Ascending aorta (tissue), 2 donors: ENCODE data around the gene FUT1. TPM values are rescaled to one million over a fixed set of nuclear protein-coding genes. Genes with fewer than 3 reads are reported as not detected.

ENCODE experiments used
- DNase-seq, 2 donors: peaks; one replicate each; pipeline ENCODE4 v3.0.0-alpha.2; 2019; ENCODE audit warnings: low spot score in 2 of 2
- H3K27ac ChIP-seq, 2 donors: fragments of 200-600 bp; sonication (generic); one replicate each; pipeline ENCODE4 v1.5.1; 2016 to 2017; ENCODE audit warnings: mild to moderate bottlenecking in 1 of 2
- H3K27me3 ChIP-seq: fragments of 200-600 bp; sonication (generic); one replicate; pipeline ENCODE4 v1.5.1; 2017
- H3K36me3 ChIP-seq, 2 donors: fragments of 200-600 bp; sonication (generic); one replicate each; pipeline ENCODE4 v1.5.1; 2016
- H3K4me1 ChIP-seq, 2 donors: fragments of 200-600 bp; sonication (generic); one replicate each; pipeline ENCODE4 v1.5.1; 2016 to 2017; ENCODE audit warnings: mild to moderate bottlenecking in 1 of 2
- H3K4me3 ChIP-seq, 2 donors: fragments of 200-600 bp; sonication (generic); one replicate each; pipeline ENCODE4 v1.5.1; 2016 to 2017; ENCODE audit warnings: mild to moderate bottlenecking in 1 of 2
- H3K9me3 ChIP-seq, 2 donors: fragments of 200-600 bp; sonication (generic); one replicate each; pipeline ENCODE4 v1.5.1; 2016
- CTCF ChIP-seq, 3 experiments: fragments of 200-600 bp in 2 of 3; fragments of 450-650 bp in 1 of 3; sonication (generic) in 2 of 3; IDR thresholded peaks; one replicate each; pipeline ENCODE4 v1.5.1; 2016 to 2019; ENCODE audit warnings: antibody characterized with exemption in 3 of 3, mild to moderate bottlenecking in 1 of 3, moderate library complexity in 1 of 3
- intact Hi-C: fragments of 100-400 bp; cut with DNase I; formaldehyde crosslinking; loops from one replicate; pipeline ENCODE4 v1.15.1; 2023
- total RNA-seq: library from RNA; depleted of rRNA; stranded (reverse); fragments of >200 nt; gene quantifications from one replicate; pipeline ENCODE4 v1.1.0, GENCODE V29; 2016

FUT1 gene
- total RNA-seq, 1 donor from 2014 or later, result 3.8 TPM

- H3K9me3 ChIP-seq, result no peaks in the 10 kb centered on the region
- H3K27me3 ChIP-seq, result no peaks in the 10 kb centered on the region
- H3K27ac ChIP-seq, result peak overlapping the region in 1 of 2 donors; percentile 80
- intact Hi-C loops, result no loop called here
- peaks cover 0 to 9% of the 10 kb centered on the region in 2 donors for H3K4me1 ChIP-seq
- no peak for DNase-seq
- H3K4me3 ChIP-seq, result no peak overlapping the region
- TF ChIP-seq CTCF (IDR thresholded peaks at IDR 0.05), result no peak
- no peaks in the 10 kb centered on the region for H3K36me3 ChIP-seq
Measured at GRCh38 chr19:48726556-48726955, 25.9 kb downstream of the FUT1 start.

GRCh38 chr19:48724796-48725753, 27.4 kb downstream of the FUT1 start:
- Histone ChIP-seq H3K4me1 (peaks cover 0 to 12% of the 10 kb centered on the region in 2 donors), H3K27me3 (no peaks in the 10 kb centered on the region), H3K4me3 (no peak overlapping the region), H3K9me3 (no peaks in the 10 kb centered on the region), H3K36me3 (no peaks in the 10 kb centered on the region), H3K27ac (peak overlapping the region; percentile 59 to 80)
- DNase-seq, result peak in 1 of 2 donors; percentile 89
- intact Hi-C loops, result no loop called here
- TF ChIP-seq CTCF (IDR thresholded peaks at IDR 0.05), result no peak

GRCh38 chr19:48722196-48722708, 30.2 kb downstream of the FUT1 start:
- no peak overlapping the region for H3K4me3 ChIP-seq

GRCh38 chr19:48720613-48721296, 31.7 kb downstream of the FUT1 start:
- Histone ChIP-seq H3K4me3 (peak overlapping the region; percentile 48 to 65), H3K36me3 (no peaks in the 10 kb centered on the region), H3K27ac (peak overlapping the region; percentile 77 to 93), H3K27me3 (no peaks in the 10 kb centered on the region), H3K9me3 (no peaks in the 10 kb centered on the region), H3K4me1 (peaks cover 3 to 19% of the 10 kb centered on the region in 2 donors)
- intact Hi-C loops, result loop anchor here (2.0 kb wide), 1 partner anchor 18 kb away; no protein-coding TSS in a partner anchor
- TF ChIP-seq CTCF (IDR thresholded peaks at IDR 0.05), result no peak
- peak; percentile 98 to 100 for DNase-seq

More at GRCh38 chr19:48722196-48722708, 30.2 kb downstream of the FUT1 start:
- no peaks in the 10 kb centered on the region for H3K27me3 ChIP-seq
- TF ChIP-seq CTCF (IDR thresholded peaks at IDR 0.05), result no peak
- H3K4me1 ChIP-seq, result peaks cover 3 to 15% of the 10 kb centered on the region in 2 donors
- H3K27ac ChIP-seq, result no peak overlapping the region
- DNase-seq, result no peak
- no peaks in the 10 kb centered on the region for H3K36me3 ChIP-seq
- H3K9me3 ChIP-seq, result no peaks in the 10 kb centered on the region
- intact Hi-C loops, result no loop called here

GRCh38 chr19:48720251-48720612, 32.2 kb downstream of the FUT1 start:
- peak overlapping the region; percentile 48 to 65 for H3K4me3 ChIP-seq
- H3K36me3 ChIP-seq, result no peaks in the 10 kb centered on the region
- no peaks in the 10 kb centered on the region for H3K27me3 ChIP-seq
- DNase-seq, result no peak
- peak overlapping the region; percentile 77 to 93 for H3K27ac ChIP-seq
- intact Hi-C loops, result loop anchor here (2.0 kb wide), 1 partner anchor 19 kb away; no protein-coding TSS in a partner anchor
- no peaks in the 10 kb centered on the region for H3K9me3 ChIP-seq
- H3K4me1 ChIP-seq, result peaks cover 6 to 24% of the 10 kb centered on the region in 2 donors
- no peak for TF ChIP-seq CTCF (IDR thresholded peaks at IDR 0.05)
